Measurements from ENCODE around the gene EXOC6B.

DNA sequence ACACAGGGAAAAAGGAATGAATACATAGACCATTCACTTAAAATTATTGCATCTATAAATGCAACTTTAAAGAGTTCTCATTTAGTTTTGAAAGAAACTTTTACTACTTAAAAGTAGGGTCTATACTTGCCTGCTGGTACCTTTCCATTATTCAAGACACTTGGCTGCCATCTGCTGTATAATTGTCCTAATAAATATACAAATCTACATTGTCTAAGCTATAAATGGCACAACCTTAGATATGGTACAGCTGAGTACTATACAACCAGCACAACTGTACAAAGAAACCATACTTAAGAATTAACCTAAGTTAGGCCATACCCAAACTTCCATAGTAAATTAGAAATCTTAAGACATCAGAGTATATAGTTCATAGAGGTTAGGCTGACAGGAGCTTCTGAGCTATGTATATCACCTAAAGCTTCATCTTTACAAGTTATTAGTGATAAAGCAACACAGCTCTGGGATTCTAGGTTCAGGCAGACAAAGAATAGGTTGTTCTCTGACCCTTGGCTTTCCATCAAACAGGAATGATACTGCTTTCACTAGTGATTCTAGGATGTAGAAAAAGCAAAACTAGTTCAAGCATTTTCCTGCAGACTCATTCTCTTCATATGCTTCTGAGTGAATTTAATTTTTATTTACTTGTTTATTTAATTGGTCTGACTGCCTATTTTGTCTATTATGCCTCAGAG is 22.1 kb downstream of the EXOC6B start:
- TF ChIP-seq, protein P1, sequence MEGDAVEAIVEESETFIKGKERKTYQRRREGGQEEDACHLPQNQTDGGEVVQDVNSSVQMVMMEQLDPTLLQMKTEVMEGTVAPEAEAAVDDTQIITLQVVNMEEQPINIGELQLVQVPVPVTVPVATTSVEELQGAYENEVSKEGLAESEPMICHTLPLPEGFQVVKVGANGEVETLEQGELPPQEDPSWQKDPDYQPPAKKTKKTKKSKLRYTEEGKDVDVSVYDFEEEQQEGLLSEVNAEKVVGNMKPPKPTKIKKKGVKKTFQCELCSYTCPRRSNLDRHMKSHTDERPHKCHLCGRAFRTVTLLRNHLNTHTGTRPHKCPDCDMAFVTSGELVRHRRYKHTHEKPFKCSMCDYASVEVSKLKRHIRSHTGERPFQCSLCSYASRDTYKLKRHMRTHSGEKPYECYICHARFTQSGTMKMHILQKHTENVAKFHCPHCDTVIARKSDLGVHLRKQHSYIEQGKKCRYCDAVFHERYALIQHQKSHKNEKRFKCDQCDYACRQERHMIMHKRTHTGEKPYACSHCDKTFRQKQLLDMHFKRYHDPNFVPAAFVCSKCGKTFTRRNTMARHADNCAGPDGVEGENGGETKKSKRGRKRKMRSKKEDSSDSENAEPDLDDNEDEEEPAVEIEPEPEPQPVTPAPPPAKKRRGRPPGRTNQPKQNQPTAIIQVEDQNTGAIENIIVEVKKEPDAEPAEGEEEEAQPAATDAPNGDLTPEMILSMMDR (IDR thresholded peaks at IDR 0.05) = no peak
- TF ChIP-seq POLR2A (IDR thresholded peaks at IDR 0.05) = no peak
- no peak for TF ChIP-seq POLR2AphosphoS5 (IDR thresholded peaks at IDR 0.05)

All from prostate gland (tissue), 2 donors.